Measurements from ENCODE around the gene COL27A1. TPM values are rescaled to one million over a fixed set of nuclear protein-coding genes. Genes with fewer than 3 reads are reported as not detected.

Gene COL27A1
- total RNA-seq, 1 donor from 2014 or later = 20.3 TPM

GRCh38 chr9:114151426-114151956, 3.8 kb upstream of the COL27A1 start:
- no peak overlapping the region for H3K4me3 Mint-ChIP-seq
- no peaks in the 10 kb centered on the region for H3K36me3 Mint-ChIP-seq (ENCODE audit: low read depth)
- no peak overlapping the region for H3K27ac Mint-ChIP-seq (ENCODE audit: unreplicated experiment)
- peaks cover 41% of the 10 kb centered on the region for H3K27me3 Mint-ChIP-seq (ENCODE audit: low read depth)
- no peaks in the 10 kb centered on the region for H3K9me3 Mint-ChIP-seq
- TF ChIP-seq CTCF (conservative IDR thresholded peaks at IDR 0.05) = no peak
- no peak for DNase-seq (ENCODE audit: low read depth, low spot score)
- H3K4me1 Mint-ChIP-seq = peaks cover 14% of the 10 kb centered on the region

GRCh38 chr9:114153761-114154599, 1.4 kb upstream of the COL27A1 start:
- Mint-ChIP-seq H3K36me3 (ENCODE audit: low read depth) (no peaks in the 10 kb centered on the region), H3K9me3 (no peaks in the 10 kb centered on the region), H3K27me3 (ENCODE audit: low read depth) (peaks cover 49% of the 10 kb centered on the region), H3K4me3 (peak overlapping the region; percentile 81), H3K4me1 (peaks cover 31% of the 10 kb centered on the region), H3K27ac (ENCODE audit: unreplicated experiment) (no peak overlapping the region)
- TF ChIP-seq CTCF (conservative IDR thresholded peaks at IDR 0.05) = peak; percentile 44
- DNase-seq (ENCODE audit: low read depth, low spot score) = no peak

DNA sequence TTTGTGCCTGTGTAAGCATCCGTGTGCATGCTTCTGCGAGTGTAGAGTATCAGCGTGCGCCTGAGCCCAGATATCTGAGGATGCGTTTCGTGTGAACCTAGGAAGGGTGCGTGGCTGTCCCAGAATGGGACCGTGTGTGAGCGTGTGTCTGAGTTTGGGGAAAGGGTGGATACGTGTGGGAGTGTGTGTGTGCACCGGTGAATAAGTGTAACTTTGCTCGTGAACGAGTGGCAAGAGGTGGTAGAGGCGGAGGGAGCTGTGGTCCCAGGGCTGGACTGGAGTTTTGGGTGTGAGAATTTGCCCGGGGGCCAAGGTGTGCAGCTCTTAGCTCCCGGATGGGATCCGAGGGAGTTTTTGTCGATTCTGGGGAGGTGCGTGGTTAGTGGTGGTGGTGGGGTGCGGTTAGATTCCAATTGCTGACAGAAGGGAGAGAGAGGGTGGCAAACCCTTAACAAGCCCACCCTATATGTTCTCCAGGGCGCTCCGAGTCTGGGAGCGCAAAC, 686 bp upstream of the COL27A1 start:
- Mint-ChIP-seq H3K27me3 (ENCODE audit: low read depth) (peaks cover 49% of the 10 kb centered on the region), H3K4me3 (peak overlapping the region; percentile 81), H3K4me1 (peaks cover 38% of the 10 kb centered on the region), H3K36me3 (ENCODE audit: low read depth) (no peaks in the 10 kb centered on the region), H3K9me3 (no peaks in the 10 kb centered on the region), H3K27ac (ENCODE audit: unreplicated experiment) (no peak overlapping the region)
- DNase-seq (ENCODE audit: low read depth, low spot score) = no peak
- no peak for TF ChIP-seq CTCF (conservative IDR thresholded peaks at IDR 0.05)

DNA sequence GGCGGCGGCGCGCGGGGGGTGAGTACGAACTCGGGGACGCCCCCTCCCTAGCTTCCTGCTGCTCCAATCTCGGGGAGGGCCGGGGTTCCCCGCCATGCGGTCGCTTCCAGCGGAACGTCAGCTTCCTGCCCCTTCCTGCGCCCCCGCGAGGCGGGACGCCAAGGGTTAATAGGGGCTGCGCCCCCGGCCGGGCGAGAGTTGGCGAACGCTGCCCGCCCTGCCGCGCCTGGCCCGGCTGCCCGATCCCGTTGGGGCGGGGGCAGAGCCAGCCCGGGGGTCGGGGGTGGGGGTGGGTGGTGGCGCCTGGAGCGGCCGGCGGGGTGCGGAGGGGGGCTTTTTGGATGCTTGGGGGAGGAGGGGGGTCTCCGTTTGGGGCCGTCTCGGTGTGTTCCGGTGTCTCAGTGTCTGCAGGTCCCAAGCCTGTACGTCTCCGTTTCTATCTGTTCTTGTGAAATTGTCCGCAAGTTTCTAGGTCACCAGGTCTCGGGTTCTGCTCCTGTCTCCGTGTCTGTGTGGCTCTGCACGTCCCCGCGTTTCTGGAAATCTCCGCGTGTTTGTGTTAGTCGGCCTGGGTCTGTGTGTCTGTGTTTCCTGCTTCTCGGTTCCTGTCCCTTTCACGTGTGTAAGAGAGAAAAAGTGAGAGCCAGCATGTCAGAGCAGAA, 789 bp downstream of the COL27A1 start:
- peak overlapping the region; percentile 91 for H3K4me3 Mint-ChIP-seq
- peaks cover 48% of the 10 kb centered on the region for H3K4me1 Mint-ChIP-seq
- peaks cover 49% of the 10 kb centered on the region for H3K27me3 Mint-ChIP-seq (ENCODE audit: low read depth)
- no peak for TF ChIP-seq CTCF (conservative IDR thresholded peaks at IDR 0.05)
- H3K36me3 Mint-ChIP-seq (ENCODE audit: low read depth) = peaks cover 3% of the 10 kb centered on the region
- peak overlapping the region; percentile 22 for H3K27ac Mint-ChIP-seq (ENCODE audit: unreplicated experiment)
- H3K9me3 Mint-ChIP-seq = no peaks in the 10 kb centered on the region
- DNase-seq (ENCODE audit: low read depth, low spot score) = no peak

DNA sequence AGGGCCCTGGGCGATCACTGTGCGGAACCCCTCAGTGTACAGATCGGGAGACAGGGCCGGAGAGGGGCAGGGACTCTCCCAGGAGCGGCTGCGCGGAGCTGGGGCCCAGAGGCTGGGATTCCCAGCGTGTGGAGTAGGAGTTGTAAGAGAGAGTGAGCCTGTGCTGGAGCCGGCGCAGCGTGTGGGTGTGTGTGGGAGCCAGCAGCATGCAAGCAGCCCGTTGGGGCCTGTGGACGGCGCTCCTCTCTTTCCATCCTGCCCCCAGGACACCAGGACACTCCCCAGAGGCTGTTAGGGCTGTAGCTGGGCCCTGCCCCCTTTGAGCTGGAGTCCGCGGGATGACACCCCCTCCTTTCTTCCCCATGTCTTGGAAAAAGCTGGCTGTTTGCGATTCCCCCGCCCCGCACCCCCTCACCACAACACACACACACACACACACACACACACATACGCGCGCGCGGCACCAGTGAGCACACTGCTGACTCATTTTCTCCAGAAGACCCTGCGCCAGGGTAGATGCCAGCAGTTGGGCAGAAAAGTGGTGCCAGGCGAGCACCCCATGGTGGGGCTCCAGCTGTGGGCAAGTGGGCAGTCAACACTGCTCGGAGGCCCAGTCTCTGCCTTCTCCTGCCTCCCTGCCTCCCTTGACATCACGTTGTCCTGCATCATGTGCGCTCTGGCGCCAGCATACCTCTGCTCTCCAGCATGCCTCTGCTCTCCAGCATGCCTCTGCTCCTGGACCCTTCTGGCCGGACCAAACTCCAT, 1.5 kb downstream of the COL27A1 start:
- Mint-ChIP-seq H3K36me3 (ENCODE audit: low read depth) (peaks cover 3% of the 10 kb centered on the region), H3K4me3 (peak overlapping the region; percentile 91), H3K27ac (ENCODE audit: unreplicated experiment) (peak overlapping the region; percentile 22), H3K27me3 (ENCODE audit: low read depth) (peaks cover 45% of the 10 kb centered on the region), H3K4me1 (peaks cover 49% of the 10 kb centered on the region), H3K9me3 (no peaks in the 10 kb centered on the region)
- DNase-seq (ENCODE audit: low read depth, low spot score) = peak; percentile 36
- no peak for TF ChIP-seq CTCF (conservative IDR thresholded peaks at IDR 0.05)
